Parathyroid adenoma (tissue), 2 donors: ENCODE measurements around the gene POP4.

Source experiments
- H2AFZ ChIP-seq: fragments of 300-600 bp; sonication (generic); one replicate; pipeline ENCODE4 v1.7.0; 2017; ENCODE audit warnings: antibody characterized with exemption, mild to moderate bottlenecking
- H3K27ac ChIP-seq: fragments of 300-600 bp; sonication (generic); one replicate; pipeline ENCODE4 v1.7.0; 2017
- H3K27me3 ChIP-seq: fragments of 300-600 bp; sonication (generic); one replicate; pipeline ENCODE4 v1.7.0; 2017; ENCODE audit warnings: low read length; ENCODE audit not compliant: control insufficient read depth, insufficient read depth
- H3K36me3 ChIP-seq: fragments of 300-600 bp; sonication (generic); one replicate; pipeline ENCODE4 v1.7.0; 2017; ENCODE audit warnings: low read length; ENCODE audit not compliant: control insufficient read depth, insufficient read depth
- H3K4me1 ChIP-seq: fragments of 300-600 bp; sonication (generic); one replicate; pipeline ENCODE4 v1.7.0; 2017; ENCODE audit warnings: control low read depth
- H3K4me2 ChIP-seq: fragments of 300-600 bp; sonication (generic); one replicate; pipeline ENCODE4 v1.7.0; 2017; ENCODE audit warnings: low read length
- H3K4me3 ChIP-seq: fragments of 300-600 bp; sonication (generic); one replicate; pipeline ENCODE4 v1.7.0; 2017; ENCODE audit warnings: low read depth, low read length
- H3K79me2 ChIP-seq: fragments of 300-600 bp; sonication (generic); one replicate; pipeline ENCODE4 v1.7.0; 2017; ENCODE audit warnings: control low read depth
- H3K9ac ChIP-seq: fragments of 300-600 bp; sonication (generic); one replicate; pipeline ENCODE4 v1.7.0; 2017; ENCODE audit warnings: mild to moderate bottlenecking
- H3K9me3 ChIP-seq: fragments of 300-600 bp; sonication (generic); one replicate; pipeline ENCODE4 v1.7.0; 2017; ENCODE audit warnings: low read length; ENCODE audit not compliant: control insufficient read depth
- TF ChIP-seq, protein P1 (sequence below): fragments of 300-600 bp; sonication (generic); IDR thresholded peaks from one replicate; pipeline ENCODE4 v1.7.0; 2017; ENCODE audit warnings: antibody characterized with exemption, mild to moderate bottlenecking
- donor health status: primary hyperparathyroidism.

The POP4 gene

DNA sequence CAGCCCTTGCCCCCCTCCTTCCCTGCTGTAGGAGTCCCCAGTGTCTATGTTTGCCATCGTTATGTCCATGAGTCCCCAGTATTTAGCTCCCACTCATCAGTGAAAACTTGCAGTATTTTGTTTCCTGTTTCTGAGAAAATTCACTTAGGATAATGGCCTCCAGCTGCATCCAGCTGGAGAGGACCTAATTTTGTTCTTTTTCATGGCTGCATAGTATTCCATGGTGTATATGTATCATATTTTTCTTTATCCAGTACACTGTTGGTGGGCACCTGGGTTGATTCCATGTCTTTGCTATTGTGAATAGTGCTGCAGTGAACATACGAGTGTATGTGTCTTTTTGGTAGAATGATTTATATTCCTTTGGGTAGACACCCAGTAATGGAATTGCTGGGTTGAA is 18.0 kb upstream of the POP4 start:
- Histone ChIP-seq H3K36me3 (no peaks in the 10 kb centered on the region), H3K9ac (no peak overlapping the region), H3K4me2 (no peak overlapping the region), H3K79me2 (no peaks in the 10 kb centered on the region), H3K27ac (no peak overlapping the region), H3K4me3 (no peak overlapping the region), H3K4me1 (no peaks in the 10 kb centered on the region), H3K27me3 (no peaks in the 10 kb centered on the region), H3K9me3 (no peaks in the 10 kb centered on the region), H2AFZ (no peak overlapping the region)
- TF ChIP-seq, protein P1, sequence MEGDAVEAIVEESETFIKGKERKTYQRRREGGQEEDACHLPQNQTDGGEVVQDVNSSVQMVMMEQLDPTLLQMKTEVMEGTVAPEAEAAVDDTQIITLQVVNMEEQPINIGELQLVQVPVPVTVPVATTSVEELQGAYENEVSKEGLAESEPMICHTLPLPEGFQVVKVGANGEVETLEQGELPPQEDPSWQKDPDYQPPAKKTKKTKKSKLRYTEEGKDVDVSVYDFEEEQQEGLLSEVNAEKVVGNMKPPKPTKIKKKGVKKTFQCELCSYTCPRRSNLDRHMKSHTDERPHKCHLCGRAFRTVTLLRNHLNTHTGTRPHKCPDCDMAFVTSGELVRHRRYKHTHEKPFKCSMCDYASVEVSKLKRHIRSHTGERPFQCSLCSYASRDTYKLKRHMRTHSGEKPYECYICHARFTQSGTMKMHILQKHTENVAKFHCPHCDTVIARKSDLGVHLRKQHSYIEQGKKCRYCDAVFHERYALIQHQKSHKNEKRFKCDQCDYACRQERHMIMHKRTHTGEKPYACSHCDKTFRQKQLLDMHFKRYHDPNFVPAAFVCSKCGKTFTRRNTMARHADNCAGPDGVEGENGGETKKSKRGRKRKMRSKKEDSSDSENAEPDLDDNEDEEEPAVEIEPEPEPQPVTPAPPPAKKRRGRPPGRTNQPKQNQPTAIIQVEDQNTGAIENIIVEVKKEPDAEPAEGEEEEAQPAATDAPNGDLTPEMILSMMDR, result no peak

DNA sequence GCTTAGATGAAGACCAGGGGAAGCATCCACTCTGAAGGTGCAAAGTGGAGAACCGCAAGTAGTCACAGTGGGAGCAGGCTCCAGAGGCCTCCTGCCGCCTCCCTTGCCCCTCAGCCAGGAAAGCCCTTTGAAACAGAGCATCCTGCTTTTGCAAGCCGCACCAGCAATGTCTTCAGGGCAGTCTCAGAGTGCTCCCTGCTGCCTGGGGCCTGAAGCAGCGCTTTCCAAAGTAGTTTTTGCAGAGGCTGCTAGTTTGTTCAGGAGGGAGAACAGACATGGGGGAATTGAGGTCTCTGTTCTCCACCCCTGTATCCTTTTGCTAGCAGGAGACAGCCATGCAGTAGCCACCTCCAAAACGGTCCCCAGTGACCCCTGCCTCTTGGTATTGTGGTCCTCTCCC is 15.8 kb upstream of the POP4 start:
- H3K9me3 ChIP-seq, result no peaks in the 10 kb centered on the region
- no peaks in the 10 kb centered on the region for H3K36me3 ChIP-seq
- no peak overlapping the region for H3K27ac ChIP-seq
- TF ChIP-seq, protein P1, result no peak
- no peaks in the 10 kb centered on the region for H3K4me1 ChIP-seq
- no peak overlapping the region for H3K9ac ChIP-seq
- H3K4me2 ChIP-seq, result no peak overlapping the region
- no peaks in the 10 kb centered on the region for H3K79me2 ChIP-seq
- no peak overlapping the region for H3K4me3 ChIP-seq
- H2AFZ ChIP-seq, result no peak overlapping the region
- no peaks in the 10 kb centered on the region for H3K27me3 ChIP-seq

DNA sequence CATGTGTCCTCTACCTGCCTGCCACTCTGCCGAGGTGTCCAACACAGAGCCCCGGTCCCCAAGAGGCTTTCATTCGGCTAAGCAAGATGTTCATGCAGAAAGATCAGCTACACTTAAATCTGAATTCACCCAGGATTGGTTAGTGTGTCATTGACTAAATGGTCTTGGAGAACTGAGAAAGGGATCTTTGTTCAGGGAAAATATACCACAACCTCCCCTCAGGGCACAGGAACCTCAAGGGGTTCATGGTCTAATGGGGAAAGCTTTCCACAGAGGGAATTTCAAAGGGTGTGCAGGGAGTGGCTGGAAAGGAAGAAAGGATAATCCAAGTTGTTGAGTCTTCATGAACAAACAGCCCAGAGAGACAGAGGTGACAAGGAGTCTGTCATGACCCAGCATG is 14.4 kb upstream of the POP4 start:
- no peak overlapping the region for H2AFZ ChIP-seq
- H3K9ac ChIP-seq, result no peak overlapping the region
- no peaks in the 10 kb centered on the region for H3K79me2 ChIP-seq
- H3K4me1 ChIP-seq, result no peaks in the 10 kb centered on the region
- no peaks in the 10 kb centered on the region for H3K27me3 ChIP-seq
- no peaks in the 10 kb centered on the region for H3K36me3 ChIP-seq
- H3K4me2 ChIP-seq, result no peak overlapping the region
- TF ChIP-seq, protein P1, result no peak
- H3K27ac ChIP-seq, result no peak overlapping the region
- H3K9me3 ChIP-seq, result no peaks in the 10 kb centered on the region
- H3K4me3 ChIP-seq, result no peak overlapping the region

DNA sequence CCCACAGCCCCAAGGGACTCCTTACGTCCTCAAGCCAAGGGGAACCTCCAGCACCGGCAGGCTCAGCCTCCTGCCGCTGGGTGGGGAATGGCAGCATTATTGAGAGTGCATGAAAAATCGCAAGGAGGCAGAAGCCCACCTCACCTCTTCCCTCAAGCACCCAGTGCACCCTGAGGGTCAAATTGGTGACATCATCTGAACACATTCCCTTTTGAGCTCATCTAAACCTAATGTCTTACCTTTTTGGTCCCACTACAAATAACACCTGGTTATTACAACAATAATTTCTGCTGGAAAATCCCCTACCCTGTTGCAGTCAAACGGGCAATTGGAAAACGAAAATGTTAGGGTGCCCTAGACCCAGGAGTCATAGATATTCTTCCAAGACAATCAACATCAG is 12.2 kb upstream of the POP4 start:
- no peaks in the 10 kb centered on the region for H3K4me1 ChIP-seq
- TF ChIP-seq, protein P1, result no peak
- H3K27me3 ChIP-seq, result no peaks in the 10 kb centered on the region
- no peaks in the 10 kb centered on the region for H3K79me2 ChIP-seq
- no peaks in the 10 kb centered on the region for H3K9me3 ChIP-seq
- H3K4me2 ChIP-seq, result no peak overlapping the region
- no peak overlapping the region for H3K9ac ChIP-seq
- H2AFZ ChIP-seq, result no peak overlapping the region
- H3K27ac ChIP-seq, result no peak overlapping the region
- H3K4me3 ChIP-seq, result no peak overlapping the region
- no peaks in the 10 kb centered on the region for H3K36me3 ChIP-seq

DNA sequence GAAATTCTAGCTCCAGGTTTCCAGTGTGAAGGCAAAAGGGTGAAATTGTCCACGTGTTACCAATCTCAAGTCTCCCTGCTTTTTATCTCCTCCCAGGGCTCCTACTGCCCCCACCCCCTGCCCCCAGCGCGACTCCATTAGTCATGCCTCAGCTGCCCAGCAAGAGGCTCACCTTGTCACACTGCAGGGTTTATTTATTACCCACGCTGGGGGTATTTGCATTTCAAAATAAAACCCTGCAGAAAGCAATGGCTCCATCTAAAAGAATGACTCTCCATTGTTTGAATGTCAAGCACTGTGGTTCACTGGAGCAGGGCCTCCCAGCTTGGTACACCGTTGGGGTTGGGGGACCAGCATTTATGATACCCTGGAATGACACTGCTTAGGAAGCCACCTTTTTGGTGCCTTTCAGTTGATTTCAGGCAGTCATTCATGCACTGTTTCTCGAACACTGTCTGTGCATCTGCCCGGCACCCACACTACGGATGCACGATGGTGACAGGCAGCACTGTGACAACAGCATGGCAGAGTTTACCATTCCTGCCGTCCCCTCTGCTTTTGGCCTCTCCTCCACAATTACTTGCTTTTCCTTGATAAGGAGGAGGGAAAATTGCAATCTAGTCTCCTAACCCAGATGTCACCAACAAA is 9.9 kb upstream of the POP4 start:
- Histone ChIP-seq H3K36me3 (no peaks in the 10 kb centered on the region), H3K27me3 (no peaks in the 10 kb centered on the region), H3K4me3 (no peak overlapping the region), H3K4me2 (no peak overlapping the region), H2AFZ (no peak overlapping the region), H3K9ac (no peak overlapping the region), H3K27ac (no peak overlapping the region), H3K4me1 (no peaks in the 10 kb centered on the region), H3K79me2 (no peaks in the 10 kb centered on the region), H3K9me3 (no peaks in the 10 kb centered on the region)
- TF ChIP-seq, protein P1, result no peak
